RWPE2 (cell line): ENCODE data around the gene BTG2.
"Not testable (repeated sequence)": the region's sequence is repeated elsewhere in the genome, so short reads cannot be mapped to it uniquely, and the experiment has no call there.

ENCODE experiments used
- ATAC-seq: fragments of 200-7000 bp; cut with Tn5 transposase; 3 replicates; pipeline ENCODE4 v1.9.1; 2021; ENCODE audit warnings: low read depth
- DNase-seq: peaks from one replicate; pipeline ENCODE4 v3.0.0-alpha.2; 2020; ENCODE audit warnings: low spot score
- H3K27ac ChIP-seq: fragments of 450-650 bp; 2 replicates; pipeline ENCODE4 v1.5.1; 2017; ENCODE audit warnings: mild to moderate bottlenecking; ENCODE audit not compliant: poor library complexity, severe bottlenecking
- H3K27me3 ChIP-seq: fragments of 250-450 bp; sonication (Bioruptor Pico); 2 replicates; pipeline ENCODE4 v1.5.1; 2021; ENCODE audit warnings: mild to moderate bottlenecking, moderate library complexity; ENCODE audit not compliant: insufficient read depth, poor library complexity, severe bottlenecking
- H3K36me3 ChIP-seq: fragments of 250-450 bp; sonication (Bioruptor Pico); 2 replicates; pipeline ENCODE4 v1.5.1; 2020; ENCODE audit warnings: low read depth, mild to moderate bottlenecking, moderate library complexity
- H3K4me1 ChIP-seq: fragments of 250-450 bp; sonication (Bioruptor Pico); 2 replicates; pipeline ENCODE4 v1.5.1; 2021; ENCODE audit warnings: mild to moderate bottlenecking, moderate library complexity; ENCODE audit not compliant: insufficient read depth, poor library complexity, severe bottlenecking
- H3K4me3 ChIP-seq: fragments of 250-450 bp; sonication (Bioruptor Pico); 2 replicates; pipeline ENCODE4 v1.5.1; 2021; ENCODE audit warnings: mild to moderate bottlenecking, moderate library complexity; ENCODE audit not compliant: severe bottlenecking
- H3K9me3 ChIP-seq: fragments of 250-450 bp; sonication (Bioruptor Pico); 2 replicates; pipeline ENCODE4 v1.5.1; 2021; ENCODE audit warnings: mild to moderate bottlenecking, moderate library complexity; ENCODE audit not compliant: severe bottlenecking
- TF ChIP-seq, protein P1 (sequence below): fragments of 450-650 bp; IDR thresholded peaks from one replicate; pipeline ENCODE4 v1.5.1; 2017; ENCODE audit warnings: mild to moderate bottlenecking, moderate library complexity; ENCODE audit not compliant: poor library complexity, severe bottlenecking

The BTG2 gene, protein sequence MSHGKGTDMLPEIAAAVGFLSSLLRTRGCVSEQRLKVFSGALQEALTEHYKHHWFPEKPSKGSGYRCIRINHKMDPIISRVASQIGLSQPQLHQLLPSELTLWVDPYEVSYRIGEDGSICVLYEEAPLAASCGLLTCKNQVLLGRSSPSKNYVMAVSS

DNA sequence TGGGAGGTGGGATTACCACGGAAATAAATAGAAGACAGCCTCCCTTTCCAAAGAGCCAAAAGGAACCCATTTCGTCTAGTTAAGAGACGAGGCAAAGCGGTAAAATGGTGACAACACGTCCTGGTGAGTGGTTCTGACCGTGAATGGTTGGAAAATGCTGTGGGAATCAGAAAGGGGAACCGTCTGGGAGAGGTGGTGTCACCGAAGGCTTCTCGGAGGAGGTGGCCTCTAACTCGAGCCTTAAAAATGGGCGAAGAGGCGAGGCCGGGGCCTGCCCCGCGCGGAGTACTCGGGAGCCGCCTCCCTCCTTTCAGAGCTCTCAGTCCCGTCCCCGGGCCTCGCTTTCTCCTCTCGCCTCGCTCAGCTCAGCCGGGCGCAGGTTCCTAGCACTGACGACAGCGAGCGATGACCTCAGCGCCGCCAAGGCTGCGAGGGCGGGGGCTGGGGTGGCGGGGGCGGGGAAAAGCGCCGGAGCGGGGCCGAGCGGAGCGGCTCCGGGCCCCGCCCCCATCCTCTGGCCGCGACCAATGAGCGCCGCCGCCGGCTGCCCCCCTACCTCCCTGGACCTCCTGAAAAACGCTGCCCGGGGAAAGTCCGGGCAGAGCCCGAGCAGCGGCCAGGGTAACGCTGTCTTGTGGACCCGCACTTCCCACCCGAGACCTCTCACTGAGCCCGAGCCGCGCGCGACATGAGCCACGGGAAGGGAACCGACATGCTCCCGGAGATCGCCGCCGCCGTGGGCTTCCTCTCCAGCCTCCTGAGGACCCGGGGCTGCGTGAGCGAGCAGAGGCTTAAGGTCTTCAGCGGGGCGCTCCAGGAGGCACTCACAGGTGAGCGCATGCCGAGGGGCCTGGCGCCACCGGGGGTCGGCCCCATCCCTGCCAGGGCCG is at the start of gene BTG2:
Gene BTG2 (plus strand): TSS at position 601 of the 890 bp plus-strand sequence. CDS start 88 bp downstream, at position 689.
- no peaks in the 10 kb centered on the region for H3K27me3 ChIP-seq
- TF ChIP-seq, protein P1, sequence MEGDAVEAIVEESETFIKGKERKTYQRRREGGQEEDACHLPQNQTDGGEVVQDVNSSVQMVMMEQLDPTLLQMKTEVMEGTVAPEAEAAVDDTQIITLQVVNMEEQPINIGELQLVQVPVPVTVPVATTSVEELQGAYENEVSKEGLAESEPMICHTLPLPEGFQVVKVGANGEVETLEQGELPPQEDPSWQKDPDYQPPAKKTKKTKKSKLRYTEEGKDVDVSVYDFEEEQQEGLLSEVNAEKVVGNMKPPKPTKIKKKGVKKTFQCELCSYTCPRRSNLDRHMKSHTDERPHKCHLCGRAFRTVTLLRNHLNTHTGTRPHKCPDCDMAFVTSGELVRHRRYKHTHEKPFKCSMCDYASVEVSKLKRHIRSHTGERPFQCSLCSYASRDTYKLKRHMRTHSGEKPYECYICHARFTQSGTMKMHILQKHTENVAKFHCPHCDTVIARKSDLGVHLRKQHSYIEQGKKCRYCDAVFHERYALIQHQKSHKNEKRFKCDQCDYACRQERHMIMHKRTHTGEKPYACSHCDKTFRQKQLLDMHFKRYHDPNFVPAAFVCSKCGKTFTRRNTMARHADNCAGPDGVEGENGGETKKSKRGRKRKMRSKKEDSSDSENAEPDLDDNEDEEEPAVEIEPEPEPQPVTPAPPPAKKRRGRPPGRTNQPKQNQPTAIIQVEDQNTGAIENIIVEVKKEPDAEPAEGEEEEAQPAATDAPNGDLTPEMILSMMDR = no peak

DNA sequence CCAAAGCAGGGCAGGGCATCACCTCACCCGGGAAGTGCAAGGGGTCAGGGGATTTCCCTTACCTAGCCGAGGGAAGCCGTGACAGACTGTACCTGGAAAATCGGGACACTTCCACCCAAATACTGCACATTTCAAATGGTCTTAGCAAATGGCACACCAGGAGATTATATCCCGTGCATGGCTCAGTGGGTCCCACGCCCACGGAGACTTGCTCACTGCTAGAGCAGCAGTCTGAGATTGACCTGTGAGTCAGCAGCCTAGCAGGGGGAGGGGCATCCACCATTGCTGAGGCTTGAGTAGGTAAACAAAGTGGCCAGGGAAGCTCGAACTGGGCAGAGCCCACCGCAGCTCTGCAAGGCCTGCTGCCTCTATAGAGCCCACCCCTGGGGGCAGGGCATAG is 48.7 kb upstream of the BTG2 start:
- not testable (repeated sequence) for H3K27ac ChIP-seq, DNase-seq, H3K27me3 ChIP-seq, H3K9me3 ChIP-seq, H3K4me1 ChIP-seq, H3K36me3 ChIP-seq, ATAC-seq, H3K4me3 ChIP-seq

More for the DNA sequence above, at the start of gene BTG2:
- Histone ChIP-seq H3K36me3 (peaks cover 21% of the 10 kb centered on the region), H3K4me1 (peaks cover 20% of the 10 kb centered on the region), H3K27ac (peak within 1 kb of the TSS; percentile 72), H3K4me3 (peak within 1 kb of the TSS; percentile 83), H3K9me3 (no peaks in the 10 kb centered on the region)
- peak; percentile 85 for DNase-seq
- ATAC-seq = peak; percentile 87

DNA sequence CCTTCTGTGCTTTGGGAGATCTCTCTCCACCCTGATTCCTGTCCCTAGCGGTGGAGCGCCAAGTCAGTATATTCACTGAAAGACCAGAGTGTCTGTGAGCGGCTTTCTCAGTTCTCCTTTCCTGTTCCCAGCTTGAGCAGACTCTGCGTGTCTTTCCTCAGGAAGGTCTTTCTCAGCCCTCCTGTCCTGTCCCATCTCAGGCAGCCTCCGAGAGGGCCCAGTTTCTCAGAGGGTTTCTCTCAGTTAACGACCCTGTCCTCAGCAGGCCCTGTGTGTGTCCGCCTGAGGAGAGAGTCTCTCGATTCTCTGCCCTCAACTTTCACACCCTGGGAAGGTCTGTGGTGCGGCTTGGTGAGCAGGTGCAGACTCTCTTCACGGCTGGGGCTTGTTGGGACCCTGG is 41.8 kb upstream of the BTG2 start:
- no peaks in the 10 kb centered on the region for H3K36me3 ChIP-seq
- no peaks in the 10 kb centered on the region for H3K27me3 ChIP-seq
- H3K4me1 ChIP-seq = no peaks in the 10 kb centered on the region
- no peak for ATAC-seq
- H3K9me3 ChIP-seq = no peaks in the 10 kb centered on the region
- no peak for DNase-seq
- H3K27ac ChIP-seq = no peak overlapping the region
- TF ChIP-seq, protein P1 = no peak
- no peak overlapping the region for H3K4me3 ChIP-seq

DNA sequence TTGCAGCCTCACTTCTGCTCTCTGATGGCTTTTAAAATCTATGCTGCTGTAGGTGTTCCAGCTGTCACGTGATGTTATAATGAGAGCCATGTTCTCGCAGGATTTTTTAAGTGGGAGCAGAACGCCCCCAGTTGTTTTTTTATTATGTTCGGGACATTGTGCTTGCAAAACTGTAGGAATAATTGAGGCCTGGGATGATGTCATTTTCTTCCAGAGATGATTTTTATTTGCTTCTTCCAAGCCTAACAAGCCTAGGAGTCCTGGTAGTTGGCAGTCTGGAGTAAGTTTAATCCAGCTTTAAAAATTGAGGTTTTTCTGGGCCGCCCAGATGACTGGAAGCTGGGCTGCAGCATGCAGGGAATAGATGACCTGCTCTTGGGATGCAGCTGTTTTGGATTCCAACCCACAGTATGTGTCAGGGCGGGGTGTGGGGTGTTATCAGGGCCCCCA is 41.2 kb upstream of the BTG2 start:
- no peaks in the 10 kb centered on the region for H3K9me3 ChIP-seq
- H3K27ac ChIP-seq = no peak overlapping the region
- H3K27me3 ChIP-seq = no peaks in the 10 kb centered on the region
- DNase-seq (no peak), ATAC-seq (no peak)
- H3K36me3 ChIP-seq = no peaks in the 10 kb centered on the region
- H3K4me1 ChIP-seq = no peaks in the 10 kb centered on the region
- TF ChIP-seq, protein P1 = no peak
- H3K4me3 ChIP-seq = no peak overlapping the region

DNA sequence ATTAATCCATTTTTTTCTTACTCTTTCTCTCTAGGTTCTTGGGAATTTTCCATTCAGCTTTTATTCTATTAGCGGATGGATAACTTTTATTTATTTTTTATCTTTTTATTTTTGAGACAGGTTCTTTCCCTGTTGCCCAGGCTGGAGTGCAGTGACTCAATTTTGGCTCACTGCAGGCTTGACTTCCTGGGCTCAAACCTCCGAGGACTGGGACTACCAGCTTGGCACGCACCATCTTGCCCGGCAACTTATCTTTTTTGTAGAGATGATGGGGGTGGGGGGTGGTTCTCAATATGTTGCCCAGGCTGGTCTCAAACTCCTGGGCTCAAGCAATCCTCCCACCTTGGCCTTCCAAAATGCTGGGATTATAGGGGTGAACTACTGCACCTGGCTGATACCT is 39.8 kb upstream of the BTG2 start:
- no peaks in the 10 kb centered on the region for H3K27me3 ChIP-seq
- TF ChIP-seq, protein P1 = no peak
- no peaks in the 10 kb centered on the region for H3K36me3 ChIP-seq
- DNase-seq = no peak
- no peak for ATAC-seq
- no peak overlapping the region for H3K4me3 ChIP-seq
- no peaks in the 10 kb centered on the region for H3K4me1 ChIP-seq
- no peak overlapping the region for H3K27ac ChIP-seq
- no peaks in the 10 kb centered on the region for H3K9me3 ChIP-seq

DNA sequence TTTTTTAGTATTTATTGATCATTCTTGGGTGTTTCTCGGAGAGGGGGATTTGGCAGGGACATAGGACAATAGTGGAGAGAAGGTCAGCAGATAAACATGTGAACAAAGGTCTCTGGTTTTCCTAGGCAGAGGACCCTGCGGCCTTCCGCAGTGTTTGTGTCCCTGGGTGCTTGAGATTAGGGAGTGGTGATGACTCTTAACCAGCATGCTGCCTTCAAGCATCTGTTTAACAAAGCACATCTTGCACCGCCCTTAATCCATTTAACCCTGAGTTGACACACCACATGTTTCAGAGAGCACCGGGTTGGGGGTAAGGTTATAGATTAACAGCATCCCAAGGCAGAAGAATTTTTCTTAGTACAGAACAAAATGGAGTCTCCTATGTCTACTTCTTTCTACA is 39.2 kb upstream of the BTG2 start:
- not testable (repeated sequence) for ATAC-seq, H3K9me3 ChIP-seq, H3K4me1 ChIP-seq

More for the DNA sequence above, 39.2 kb upstream of the BTG2 start:
- not testable (repeated sequence) for H3K27ac ChIP-seq, H3K36me3 ChIP-seq, H3K27me3 ChIP-seq, H3K4me3 ChIP-seq, DNase-seq
